SK-N-SH (cell line): Measurements from ENCODE around the gene IFNL2. TPM values are rescaled to one million over a fixed set of nuclear protein-coding genes. Genes with fewer than 3 reads are reported as not detected.

Experiments
- CTCF ChIA-PET: fragments of 300-600, 350-600 bp; formaldehyde crosslinking; extraction: SDS; loops from one replicate; lab custom pipeline; 2021; lab: Yijun Ruan, JAX
- POLR2A ChIA-PET: fragments of 350-600 bp; sonication (Branson Sonifier 250); formaldehyde crosslinking; extraction: SDS; loops from one replicate; lab custom pipeline; 2020; ENCODE audit warnings: antibody characterized with exemption, inconsistent platforms; lab: Yijun Ruan, JAX
- DNase-seq: peaks from one replicate; pipeline ENCODE4 v3.0.0; 2012
- H2AFZ ChIP-seq: fragments of 200-600 bp; sonication (generic); 2 replicates; pipeline ENCODE4 v1.8.1; 2016; ENCODE audit warnings: antibody characterized with exemption, mild to moderate bottlenecking, low read depth
- H3F3A ChIP-seq: fragments of 200-600 bp; sonication (generic); replicated peaks from 2 replicates; pipeline ENCODE3; 2016; ENCODE audit warnings: antibody characterized with exemption, mild to moderate bottlenecking; ENCODE audit not compliant: insufficient read depth
- H3K27ac ChIP-seq, 2 experiments: fragments of 200-500 bp in 1 of 2; fragments of 200-600 bp in 1 of 2; sonication (Bioruptor generic) in 1 of 2; sonication (generic), shearing (Covaris generic) in 1 of 2; 2 replicates each; pipeline versions ENCODE4 v1.5.1 to v1.6.1; 2014 to 2016; ENCODE audit warnings: low read depth in 2 of 2, inconsistent platforms in 1 of 2, low read length in 1 of 2, mild to moderate bottlenecking in 1 of 2, mixed read lengths in 1 of 2
- H3K27me3 ChIP-seq: fragments of 200-600 bp; sonication (generic), shearing (Covaris generic); 2 replicates; pipeline ENCODE4 v1.6.1; 2016; ENCODE audit warnings: mixed run types; ENCODE audit not compliant: insufficient read depth
- H3K36me3 ChIP-seq, 2 experiments: fragments of 200-500 bp in 1 of 2; fragments of 200-600 bp in 1 of 2; sonication (Bioruptor generic) in 1 of 2; sonication (generic) in 1 of 2; replicated peaks in 1 of 2; 2 replicates each; pipeline versions ENCODE3 to v1.5.1; 2014 to 2016; ENCODE audit warnings: low read length in 1 of 2, mild to moderate bottlenecking in 1 of 2; ENCODE audit not compliant: insufficient read depth in 2 of 2, control insufficient read depth in 1 of 2
- H3K4me1 ChIP-seq, 2 experiments: fragments of 200-500 bp in 1 of 2; fragments of 200-600 bp in 1 of 2; sonication (Bioruptor generic) in 1 of 2; sonication (generic), shearing (Covaris generic) in 1 of 2; 2 replicates each; pipeline versions ENCODE4 v1.5.1 to v1.6.1; 2014 to 2016; ENCODE audit warnings: low read depth in 1 of 2, low read length in 1 of 2, mixed run types in 1 of 2; ENCODE audit not compliant: insufficient read depth in 2 of 2, control insufficient read depth in 1 of 2
- H3K4me2 ChIP-seq: fragments of 200-600 bp; sonication (generic), shearing (Covaris generic); 2 replicates; pipeline ENCODE4 v1.6.1; 2017; ENCODE audit warnings: mixed run types
- H3K4me3 ChIP-seq, 2 experiments: fragments of 200-500 bp in 1 of 2; fragments of 200-600 bp in 1 of 2; sonication (Bioruptor generic) in 1 of 2; sonication (generic), shearing (Covaris generic) in 1 of 2; 2 replicates each; pipeline versions ENCODE4 v1.5.1 to v1.8.1; 2014 to 2016; ENCODE audit warnings: low read depth in 2 of 2, inconsistent platforms in 1 of 2, low read length in 1 of 2, mild to moderate bottlenecking in 1 of 2, mixed read lengths in 1 of 2, moderate library complexity in 1 of 2
- H3K79me2 ChIP-seq: fragments of 200-600 bp; sonication (generic); 2 replicates; pipeline ENCODE4 v1.8.1; 2017; ENCODE audit warnings: mild to moderate bottlenecking; ENCODE audit not compliant: insufficient read depth
- H3K9ac ChIP-seq: fragments of 200-600 bp; sonication (generic); 2 replicates; pipeline ENCODE4 v1.6.1; 2017; ENCODE audit warnings: mixed run types
- H3K9me2 ChIP-seq: fragments of 200-600 bp; sonication (generic); 2 replicates; pipeline ENCODE4 v1.6.1; 2017; ENCODE audit warnings: mixed run types
- H3K9me3 ChIP-seq: fragments of 200-600 bp; sonication (generic); 2 replicates; pipeline ENCODE4 v1.6.1; 2017; ENCODE audit warnings: mixed run types, mild to moderate bottlenecking, moderate library complexity
- H4K20me1 ChIP-seq: fragments of 200-600 bp; sonication (generic); 2 replicates; pipeline ENCODE4 v1.6.1; 2017; ENCODE audit warnings: mild to moderate bottlenecking, mixed run types; ENCODE audit not compliant: insufficient read depth
- CHD2 ChIP-seq: fragments of 150-350 bp; IDR thresholded peaks from 2 replicates; pipeline ENCODE4 v1.6.1; 2018; ENCODE audit warnings: low read length; ENCODE audit not compliant: partially characterized antibody
- CTCF ChIP-seq: fragments of 200-600 bp; sonication (generic); IDR thresholded peaks from 2 replicates; pipeline ENCODE4 v1.6.1; 2017; ENCODE audit warnings: antibody characterized with exemption, mild to moderate bottlenecking, moderate library complexity
- EP300 ChIP-seq, 2 experiments: IDR thresholded peaks; 2 replicates each; pipeline versions ENCODE4 v1.4.0 to v1.6.1; 2012; ENCODE audit warnings: borderline replicate concordance in 1 of 2, low read depth in 1 of 2, low read length in 1 of 2
- EZH2phosphoT487 ChIP-seq: fragments of 200-600 bp; sonication (generic); IDR thresholded peaks from 2 replicates; pipeline ENCODE4 v1.6.1; 2017; ENCODE audit warnings: low read depth, mixed run types, mild to moderate bottlenecking, antibody characterized with exemption, moderate library complexity, borderline replicate concordance
- FOSL2 ChIP-seq: IDR thresholded peaks from 2 replicates; pipeline ENCODE4 v1.4.0; 2012; ENCODE audit warnings: low read depth, mild to moderate bottlenecking, moderate library complexity, borderline replicate concordance
- FOXM1 ChIP-seq: IDR thresholded peaks from 2 replicates; pipeline ENCODE4 v1.4.0; 2012; ENCODE audit warnings: low read depth, mild to moderate bottlenecking
- GABPA ChIP-seq: IDR thresholded peaks from 2 replicates; pipeline ENCODE4 v1.4.0; 2012; ENCODE audit warnings: low read depth, mild to moderate bottlenecking
- IRF3 ChIP-seq: fragments of 150-350 bp; IDR thresholded peaks from 2 replicates; pipeline ENCODE4 v1.6.1; 2016; ENCODE audit warnings: mild to moderate bottlenecking, low read depth, low read length
- NFIC ChIP-seq: IDR thresholded peaks from 2 replicates; pipeline ENCODE4 v1.4.0; 2012; ENCODE audit warnings: borderline replicate concordance
- PBX3 ChIP-seq: IDR thresholded peaks from 2 replicates; pipeline ENCODE4; 2012
- POLR2AphosphoS5 ChIP-seq: IDR thresholded peaks from 2 replicates; pipeline ENCODE4 v1.6.1; 2012; ENCODE audit warnings: low read depth, low read length
- RAD21 ChIP-seq: IDR thresholded peaks from 2 replicates; pipeline ENCODE4 v1.6.1; 2012; ENCODE audit warnings: mild to moderate bottlenecking, low read length
- RXRA ChIP-seq: IDR thresholded peaks from 2 replicates; pipeline ENCODE4 v1.4.0; 2012; ENCODE audit warnings: low read depth, mild to moderate bottlenecking, borderline replicate concordance
- SMC3 ChIP-seq: IDR thresholded peaks from 2 replicates; pipeline ENCODE4 v1.6.1; 2012; ENCODE audit warnings: low read depth, low read length, improper control_type of control experiment
- USF1 ChIP-seq: IDR thresholded peaks from 2 replicates; pipeline ENCODE4 v1.4.0; 2012; ENCODE audit warnings: low read depth, borderline replicate concordance
- WGBS: methylation state at CpG from one replicate; pipeline ENCODE4 v1.1.6; 2017; ENCODE audit warnings: low lambda C conversion rate; 5-methylcytosine and 5-hydroxymethylcytosine counted together
- polyA plus RNA-seq, 3 experiments: library from polyadenylated mRNA; depleted of rRNA; stranded (reverse); fragments of >200 nt; gene quantifications; 2 replicates each; pipeline ENCODE4 v1.2.3, GENCODE V29; 2012
- TF ChIP-seq, protein P1 (sequence below): IDR thresholded peaks from 2 replicates; pipeline ENCODE4 v1.4.0; 2012; ENCODE audit warnings: low read depth, borderline replicate concordance

IFNL2 gene
- polyA plus RNA-seq, 1 of the 3 experiments (the other 2 are of a cell fraction) = not detected

DNA sequence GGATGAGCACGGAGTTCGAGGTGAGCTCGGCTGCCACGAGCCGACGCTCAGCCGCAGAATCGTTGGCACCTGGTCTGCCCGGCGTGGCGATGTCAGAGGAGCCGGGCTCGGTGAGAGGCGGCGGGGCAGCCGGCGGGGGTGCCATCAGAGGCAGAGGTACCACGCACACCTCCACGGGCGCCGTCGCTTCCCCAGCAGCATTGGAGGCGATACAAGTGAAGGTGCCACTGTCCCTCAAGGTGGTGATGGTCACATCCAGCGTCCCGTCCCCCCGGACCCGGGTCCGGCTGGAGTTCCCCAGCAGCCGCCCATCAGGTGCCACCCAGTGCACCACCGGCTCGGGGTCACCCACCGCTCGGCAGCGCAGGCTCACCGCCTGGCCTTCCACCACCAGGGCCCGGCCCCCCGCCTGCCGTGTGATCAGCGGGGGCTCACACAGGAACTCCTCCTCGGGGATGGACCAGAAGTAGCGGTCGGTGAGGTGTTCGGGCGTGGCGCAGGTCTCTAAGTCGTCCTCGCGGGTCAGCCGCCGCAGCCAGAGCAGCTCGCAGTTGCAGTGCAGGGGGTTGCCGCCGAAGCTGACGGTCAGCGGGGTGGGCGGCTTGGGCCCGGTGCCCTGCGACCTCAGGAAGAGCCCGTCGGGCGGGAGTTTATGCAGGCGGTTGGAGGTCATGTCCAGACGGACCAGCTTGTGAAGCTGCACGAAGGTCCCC, 46.0 kb downstream of the IFNL2 start:
- Histone ChIP-seq H3K27ac (no peak overlapping the region), H3K9me3 (no peaks in the 10 kb centered on the region), H3K4me2 (no peak overlapping the region), H3K36me3 (peaks cover 0 to 3% of the 10 kb centered on the region in 2 experiments), H3K79me2 (no peaks in the 10 kb centered on the region), H3F3A (no peaks in the 10 kb centered on the region), H3K4me3 (no peak overlapping the region), H3K27me3 (no peaks in the 10 kb centered on the region), H3K9ac (no peak overlapping the region), H4K20me1 (no peaks in the 10 kb centered on the region), H2AFZ (no peak overlapping the region), H3K4me1 (peaks cover 0 to 3% of the 10 kb centered on the region in 2 experiments; a peak in 1 of 4 replicates), H3K9me2 (no peaks in the 10 kb centered on the region)
- no peak for DNase-seq
- ChIA-PET POLR2A (no interaction called here), CTCF (interaction anchor here (1.0 to 2.7 kb wide), 2 partner anchors 13 to 204 kb away, joined by 3 to 6 read pairs; no protein-coding TSS in a partner anchor)
- 97% methylated on average over 36 of the region's 64 CpGs for WGBS
- TF ChIP-seq EZH2phosphoT487 = no peak
- TF ChIP-seq, protein P1, sequence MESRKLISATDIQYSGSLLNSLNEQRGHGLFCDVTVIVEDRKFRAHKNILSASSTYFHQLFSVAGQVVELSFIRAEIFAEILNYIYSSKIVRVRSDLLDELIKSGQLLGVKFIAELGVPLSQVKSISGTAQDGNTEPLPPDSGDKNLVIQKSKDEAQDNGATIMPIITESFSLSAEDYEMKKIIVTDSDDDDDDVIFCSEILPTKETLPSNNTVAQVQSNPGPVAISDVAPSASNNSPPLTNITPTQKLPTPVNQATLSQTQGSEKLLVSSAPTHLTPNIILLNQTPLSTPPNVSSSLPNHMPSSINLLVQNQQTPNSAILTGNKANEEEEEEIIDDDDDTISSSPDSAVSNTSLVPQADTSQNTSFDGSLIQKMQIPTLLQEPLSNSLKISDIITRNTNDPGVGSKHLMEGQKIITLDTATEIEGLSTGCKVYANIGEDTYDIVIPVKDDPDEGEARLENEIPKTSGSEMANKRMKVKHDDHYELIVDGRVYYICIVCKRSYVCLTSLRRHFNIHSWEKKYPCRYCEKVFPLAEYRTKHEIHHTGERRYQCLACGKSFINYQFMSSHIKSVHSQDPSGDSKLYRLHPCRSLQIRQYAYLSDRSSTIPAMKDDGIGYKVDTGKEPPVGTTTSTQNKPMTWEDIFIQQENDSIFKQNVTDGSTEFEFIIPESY = no peak
- TF ChIP-seq IRF3 = no peak

GRCh38 chr19:39315933-39316332, 47.7 kb downstream of the IFNL2 start:
- POLR2A ChIA-PET = no interaction called here
- CTCF ChIA-PET = interaction anchor here (1.5 kb wide), 1 partner anchor 264 kb away, joined by 4 read pairs; no protein-coding TSS in a partner anchor
- TF ChIP-seq PBX3 (no peak), FOSL2 (no peak), SMC3 (no peak), CHD2 (no peak), RXRA (no peak), GABPA (no peak), CTCF (no peak), POLR2AphosphoS5 (no peak), USF1 (no peak), NFIC (no peak), EP300 (IDR thresholded peaks at IDR 0.05; ENCODE audit: borderline replicate concordance in 1 of 2, low read depth in 1 of 2, low read length in 1 of 2) (no peak), FOXM1 (no peak), RAD21 (no peak)
- TF ChIP-seq, protein P1 = no peak

More at GRCh38 chr19:39315933-39316332, 47.7 kb downstream of the IFNL2 start:
- Histone ChIP-seq H2AFZ (no peak overlapping the region), H3K27me3 (no peaks in the 10 kb centered on the region), H3K4me1 (peaks cover 0 to 8% of the 10 kb centered on the region in 2 experiments; a peak in 1 of 4 replicates), H3F3A (no peaks in the 10 kb centered on the region), H3K4me2 (no peak overlapping the region), H3K9ac (no peak overlapping the region), H3K79me2 (no peaks in the 10 kb centered on the region), H3K9me3 (no peaks in the 10 kb centered on the region), H3K9me2 (no peaks in the 10 kb centered on the region), H4K20me1 (no peaks in the 10 kb centered on the region), H3K4me3 (no peak overlapping the region), H3K36me3 (peaks cover 0 to 3% of the 10 kb centered on the region in 2 experiments), H3K27ac (no peak overlapping the region)
- WGBS = 95% methylated on average over 1 of the region's 1 CpG
- no peak for DNase-seq
